ENCODE data around the gene ATP11A.

GRCh38 chr13:112892426-112893206, 202.8 kb downstream of the ATP11A start:
- no peak for TF ChIP-seq POLR2A (IDR thresholded peaks at IDR 0.05)
- TF ChIP-seq, protein P1, sequence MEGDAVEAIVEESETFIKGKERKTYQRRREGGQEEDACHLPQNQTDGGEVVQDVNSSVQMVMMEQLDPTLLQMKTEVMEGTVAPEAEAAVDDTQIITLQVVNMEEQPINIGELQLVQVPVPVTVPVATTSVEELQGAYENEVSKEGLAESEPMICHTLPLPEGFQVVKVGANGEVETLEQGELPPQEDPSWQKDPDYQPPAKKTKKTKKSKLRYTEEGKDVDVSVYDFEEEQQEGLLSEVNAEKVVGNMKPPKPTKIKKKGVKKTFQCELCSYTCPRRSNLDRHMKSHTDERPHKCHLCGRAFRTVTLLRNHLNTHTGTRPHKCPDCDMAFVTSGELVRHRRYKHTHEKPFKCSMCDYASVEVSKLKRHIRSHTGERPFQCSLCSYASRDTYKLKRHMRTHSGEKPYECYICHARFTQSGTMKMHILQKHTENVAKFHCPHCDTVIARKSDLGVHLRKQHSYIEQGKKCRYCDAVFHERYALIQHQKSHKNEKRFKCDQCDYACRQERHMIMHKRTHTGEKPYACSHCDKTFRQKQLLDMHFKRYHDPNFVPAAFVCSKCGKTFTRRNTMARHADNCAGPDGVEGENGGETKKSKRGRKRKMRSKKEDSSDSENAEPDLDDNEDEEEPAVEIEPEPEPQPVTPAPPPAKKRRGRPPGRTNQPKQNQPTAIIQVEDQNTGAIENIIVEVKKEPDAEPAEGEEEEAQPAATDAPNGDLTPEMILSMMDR (IDR thresholded peaks at IDR 0.05 in 8 of 11, conservative IDR thresholded peaks at IDR 0.05 in 3 of 11): no peak
